GM03348 (cell line): Measurements from ENCODE around the gene NRCAM.

Experiments
- DNase-seq: peaks from one replicate; pipeline ENCODE4 v3.0.0; 2012; ENCODE audit warnings: low spot score

The NRCAM gene

GRCh38 chr7:108424013-108424412, 32.2 kb downstream of the NRCAM start:
- DNase-seq, result no peak

DNA sequence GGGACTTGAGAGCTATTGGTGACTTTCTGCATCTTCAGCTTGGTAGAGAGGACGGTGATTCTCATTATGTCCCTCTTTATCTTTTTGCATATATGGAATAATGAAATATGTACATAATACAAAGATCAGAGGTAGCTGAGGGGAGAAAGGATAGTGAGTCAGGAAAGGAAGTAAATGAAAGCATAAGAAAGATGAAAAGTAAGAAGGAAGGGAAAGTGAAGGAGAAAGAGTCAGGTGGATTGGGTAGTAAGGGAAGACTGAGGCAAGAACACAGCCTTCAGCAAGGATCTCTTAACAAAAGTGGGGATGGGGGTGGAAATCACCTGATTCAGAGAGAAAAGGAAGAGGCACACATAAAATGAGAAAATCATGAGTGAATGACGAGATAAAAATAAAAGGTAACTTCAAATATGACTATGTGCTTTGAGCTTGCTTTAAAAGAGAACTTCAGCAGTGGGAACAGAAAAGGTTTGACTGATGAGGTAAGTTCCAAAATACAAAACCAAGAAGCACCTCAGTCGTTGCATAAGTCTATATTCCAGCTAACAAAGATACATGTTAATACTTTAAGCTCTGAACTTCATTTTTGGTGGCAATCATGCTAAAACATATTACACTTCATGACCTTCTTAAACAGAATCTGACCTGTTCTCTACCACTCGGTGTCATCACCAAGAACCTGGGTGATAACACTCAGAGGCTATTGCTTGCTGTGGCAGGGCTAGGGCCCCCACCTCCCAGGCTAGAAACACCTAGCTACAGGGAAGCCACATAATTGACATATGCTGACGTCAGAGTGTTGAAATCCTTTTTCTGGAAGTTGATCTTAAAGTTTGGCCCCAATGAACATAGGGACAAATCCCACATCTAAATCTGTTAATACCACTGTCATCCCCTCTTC, 32.9 kb downstream of the NRCAM start:
- no peak for DNase-seq

DNA sequence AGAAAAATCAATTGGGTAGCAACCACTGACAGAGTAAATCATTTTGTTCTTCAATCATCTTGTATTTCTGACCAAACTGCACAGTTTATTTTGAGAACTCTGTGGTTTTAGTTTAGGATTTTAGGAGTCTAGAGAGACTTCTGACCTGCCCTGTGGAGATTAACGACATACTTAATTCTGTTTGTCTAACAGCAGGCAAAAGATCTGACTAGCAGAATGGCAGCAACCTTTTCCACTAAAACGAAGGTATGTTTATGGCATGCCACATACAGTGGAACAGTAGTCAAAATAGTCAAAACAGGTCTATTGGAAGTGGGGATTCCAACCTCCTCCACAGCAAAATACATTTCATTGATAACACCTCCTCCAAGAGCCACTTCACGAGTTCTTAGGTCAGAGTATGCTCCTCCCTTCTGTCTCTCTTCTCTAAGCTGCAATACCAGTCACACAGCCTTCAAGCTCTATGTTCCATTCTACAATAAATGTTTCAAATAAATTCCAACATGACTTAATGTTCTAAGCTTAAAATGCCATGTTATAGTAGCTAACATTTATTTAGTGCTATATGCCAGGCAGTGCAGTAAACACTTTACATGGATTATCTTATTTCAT, 34.4 kb downstream of the NRCAM start:
- DNase-seq, result no peak

- DNase-seq, result no peak
Observed at GRCh38 chr7:108419961-108420908, 36.0 kb downstream of the NRCAM start.

- DNase-seq, result no peak
Observed at GRCh38 chr7:108418946-108419345, 37.3 kb downstream of the NRCAM start.

GRCh38 chr7:108417926-108418325, 38.3 kb downstream of the NRCAM start:
- DNase-seq, result no peak

- DNase-seq, result no peak
Observed at GRCh38 chr7:108417144-108417543, 39.1 kb downstream of the NRCAM start.

- DNase-seq, result peak; percentile 21
Observed at GRCh38 chr7:108415821-108416536, 40.3 kb downstream of the NRCAM start.

DNA sequence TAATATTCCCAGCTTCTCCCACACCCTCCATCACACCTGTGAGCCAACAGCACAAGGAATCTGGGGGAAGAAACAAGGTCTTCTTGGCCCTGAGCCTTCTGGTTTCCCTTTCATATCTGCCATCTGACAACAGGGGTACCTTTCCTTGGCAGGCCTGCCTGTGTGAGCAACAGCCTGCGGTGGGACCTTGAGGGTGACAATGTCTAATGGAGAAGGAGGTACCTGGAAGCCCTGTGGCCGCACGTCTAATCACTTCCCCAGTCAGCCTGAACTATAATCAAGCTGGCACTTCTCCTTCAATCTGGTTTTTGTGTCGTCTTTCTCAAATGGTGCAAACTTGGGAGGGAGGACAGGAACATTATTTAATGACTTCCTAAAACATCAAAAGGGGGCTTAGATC, 41.2 kb downstream of the NRCAM start:
- DNase-seq, result no peak

DNA sequence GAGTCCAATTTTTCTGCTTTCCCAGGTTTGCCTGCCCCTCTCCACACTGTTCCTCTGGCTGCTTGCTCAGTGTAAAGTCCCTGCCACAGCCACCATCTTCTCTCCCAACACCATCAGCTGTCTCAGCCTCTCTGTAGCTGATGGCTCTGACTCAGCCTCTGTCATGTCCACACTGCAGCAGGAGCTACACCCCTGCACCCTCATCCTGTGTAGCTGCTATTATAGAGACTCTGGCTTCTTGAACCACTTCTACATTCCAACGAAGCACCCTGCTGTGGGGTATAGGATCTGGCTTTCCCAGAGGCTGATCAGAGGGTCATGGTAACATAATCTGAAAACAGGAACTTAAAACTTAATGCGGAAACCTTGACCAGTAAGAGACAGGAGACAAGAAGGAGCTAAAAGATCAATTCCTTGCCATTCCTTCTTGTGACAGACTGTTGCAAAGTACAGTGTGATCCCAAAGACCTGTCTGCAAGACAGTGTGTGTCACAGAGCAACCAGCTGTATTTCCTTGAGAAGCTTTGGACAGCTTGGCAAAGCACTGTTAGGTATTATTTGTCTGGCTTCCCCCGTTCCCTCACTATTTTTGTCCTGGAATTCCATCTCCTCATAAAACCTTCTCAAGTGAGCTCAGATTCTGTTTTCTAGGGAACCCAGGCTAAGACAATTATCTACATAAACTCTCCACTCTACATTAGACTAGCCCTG, 42.3 kb downstream of the NRCAM start:
- DNase-seq, result no peak

GRCh38 chr7:108413337-108413736, 42.9 kb downstream of the NRCAM start:
- DNase-seq, result no peak

- DNase-seq, result no peak
Observed at GRCh38 chr7:108409146-108409545, 47.1 kb downstream of the NRCAM start.

- no peak for DNase-seq
Observed at GRCh38 chr7:108408296-108408991, 47.8 kb downstream of the NRCAM start.

DNA sequence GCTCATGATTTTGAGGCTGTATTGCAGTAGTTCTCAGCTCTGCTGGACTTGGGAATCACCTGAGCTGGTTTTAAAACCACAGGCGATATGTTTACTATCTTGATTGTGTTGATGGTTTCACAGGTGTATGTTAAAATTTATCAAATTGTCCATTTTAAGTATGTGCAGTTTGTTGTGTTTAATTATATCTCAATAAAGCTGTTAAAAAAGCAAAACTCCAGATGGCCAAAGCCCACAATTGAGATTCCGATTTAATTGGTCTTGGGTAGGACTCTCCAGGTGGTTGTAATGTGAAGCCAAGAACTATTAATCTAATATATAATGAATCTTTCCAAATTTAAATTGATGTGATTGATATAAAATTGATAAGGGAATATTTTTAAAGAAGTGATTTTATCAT, 48.6 kb downstream of the NRCAM start:
- no peak for DNase-seq

GRCh38 chr7:108406222-108406890, 49.9 kb downstream of the NRCAM start:
- DNase-seq, result no peak

DNA sequence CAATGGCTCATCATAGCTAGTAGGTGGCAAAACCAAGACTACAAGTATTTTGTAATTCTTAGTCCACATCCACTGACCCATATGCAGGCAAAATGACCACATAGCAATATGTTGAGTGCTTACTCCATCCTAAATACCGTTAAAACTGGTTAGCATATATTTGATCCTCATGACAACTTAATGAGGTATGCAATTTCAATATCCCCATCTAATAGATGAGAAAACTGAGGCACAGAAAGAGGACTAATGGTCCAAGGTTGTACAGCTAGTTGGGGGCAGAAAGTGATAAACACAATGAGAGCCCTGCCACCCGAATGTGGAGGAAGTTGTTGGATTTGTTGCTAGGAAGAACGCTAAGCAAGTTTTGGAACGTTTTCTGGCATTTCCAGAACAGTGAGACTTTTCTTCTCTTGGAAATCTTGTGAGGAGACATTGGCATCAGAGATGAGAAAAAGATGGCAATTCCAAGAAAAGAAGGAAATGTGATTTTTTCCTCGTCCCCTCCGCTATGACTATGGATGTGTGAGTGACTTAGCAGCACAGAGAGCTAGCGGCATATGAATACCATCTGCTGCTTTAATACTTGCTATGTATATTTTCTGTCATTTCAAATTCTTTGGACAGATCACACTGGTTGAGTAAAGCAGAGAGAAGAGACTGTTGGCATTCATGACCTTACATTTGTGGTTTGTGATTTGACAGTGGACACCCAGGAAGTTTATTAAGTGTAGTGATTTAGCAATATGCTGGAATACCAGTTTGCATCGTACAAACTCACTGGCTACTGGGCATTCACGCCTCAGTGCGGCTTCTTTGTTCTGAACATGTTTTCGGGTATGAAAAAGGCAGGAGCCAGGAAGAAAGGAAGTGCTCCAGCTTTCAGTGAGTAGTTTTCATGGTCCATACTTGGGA, 51.5 kb downstream of the NRCAM start:
- no peak for DNase-seq

DNA sequence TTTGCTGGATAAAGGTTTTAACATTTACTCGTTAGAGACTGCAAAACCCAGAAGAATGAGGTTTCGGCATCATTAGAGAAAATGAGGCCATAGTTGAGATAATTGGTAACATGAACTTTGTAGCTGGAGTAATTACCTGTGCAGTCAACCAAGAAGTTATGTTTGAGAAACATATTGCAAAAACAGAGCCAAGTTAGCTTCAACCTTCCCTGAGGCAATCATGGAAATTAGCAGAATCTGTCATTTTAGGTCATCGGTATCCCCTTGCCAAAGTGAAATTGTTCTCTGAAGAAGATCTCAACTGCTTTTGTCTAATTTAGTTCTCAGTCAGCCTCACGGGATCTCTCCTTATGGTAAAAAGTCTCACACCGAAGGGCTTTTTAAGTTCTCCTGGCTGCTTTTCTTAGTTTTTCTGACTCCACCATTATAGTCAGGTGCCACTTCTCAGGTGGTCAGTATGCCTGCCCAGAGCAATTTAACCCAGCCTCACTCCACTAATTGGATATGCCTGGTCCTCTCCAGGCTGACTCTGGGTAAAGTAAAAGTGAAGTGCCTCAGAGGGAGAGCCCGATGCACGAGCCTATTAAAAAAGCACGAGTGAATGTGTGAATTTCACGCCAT, 52.5 kb downstream of the NRCAM start:
- no peak for DNase-seq

DNA sequence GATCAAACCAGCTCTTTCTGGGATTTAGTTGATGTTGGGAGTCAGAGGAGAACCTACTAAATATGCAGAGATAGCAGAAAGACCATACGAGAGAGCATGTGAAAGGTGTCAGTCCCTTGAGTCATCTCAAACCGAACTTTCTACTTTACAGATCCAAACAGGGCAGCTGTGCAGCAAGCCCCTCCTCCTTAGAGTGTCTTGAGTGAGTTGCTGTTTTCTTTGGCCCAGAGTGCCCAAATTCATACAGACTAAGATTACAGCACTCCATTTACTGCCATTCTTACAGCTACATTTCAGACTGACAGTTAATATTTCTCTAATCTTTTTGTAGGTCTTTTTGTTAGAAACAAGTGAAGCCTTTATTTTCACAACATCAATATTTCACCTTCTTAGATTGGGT, 53.4 kb downstream of the NRCAM start:
- DNase-seq, result no peak
